LNCaP clone FGC (cell line): ENCODE results near the gene PRKAG2.

ENCODE experiments used
- DNase-seq: peaks from one replicate; pipeline ENCODE4 v3.0.0-alpha.2; 2011; ENCODE audit warnings: low read depth
- H3K4me3 ChIP-seq: 2 replicates; pipeline ENCODE4 v1.5.1; 2011; ENCODE audit warnings: mild to moderate bottlenecking, low read depth, low read length, control low read depth
- TF ChIP-seq, protein P1 (sequence below): IDR thresholded peaks from 2 replicates; pipeline ENCODE4 v1.5.1; 2012; ENCODE audit warnings: mild to moderate bottlenecking; ENCODE audit not compliant: control insufficient read depth, insufficient read depth; ENCODE audit errors: extremely low read depth

PRKAG2 gene

DNA sequence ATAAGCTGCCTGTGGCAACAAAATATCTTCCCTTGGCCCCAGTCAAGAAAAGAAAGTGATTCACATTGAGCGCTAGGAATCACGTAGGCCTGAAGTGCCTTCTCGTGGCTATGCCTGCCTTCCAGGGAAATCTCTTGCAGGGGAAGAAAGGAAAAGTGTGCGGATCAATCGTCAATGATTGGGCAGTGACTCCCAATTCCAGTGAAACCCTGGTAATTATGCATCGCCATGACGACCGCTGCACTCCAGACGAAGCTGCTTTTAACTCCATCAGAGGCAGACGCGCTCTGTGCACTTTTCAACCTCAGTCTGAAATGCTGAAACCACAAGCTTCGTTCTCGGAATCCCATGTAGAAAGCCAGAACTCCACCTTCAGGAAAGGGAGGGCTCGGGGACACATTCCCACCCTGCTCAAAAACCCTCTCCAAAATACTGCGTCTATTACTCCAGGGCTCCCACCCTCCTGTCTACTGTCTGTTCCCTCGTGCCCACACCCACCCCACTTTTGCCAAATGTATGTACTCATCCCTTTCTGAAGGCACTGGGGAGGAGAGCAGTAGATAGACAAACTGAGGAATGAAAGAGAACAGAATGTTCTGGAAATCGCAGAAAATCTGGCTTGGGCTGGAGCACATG is 24.2 kb upstream of the PRKAG2 start:
- H3K4me3 ChIP-seq: no peak overlapping the region
- no peak for DNase-seq

DNA sequence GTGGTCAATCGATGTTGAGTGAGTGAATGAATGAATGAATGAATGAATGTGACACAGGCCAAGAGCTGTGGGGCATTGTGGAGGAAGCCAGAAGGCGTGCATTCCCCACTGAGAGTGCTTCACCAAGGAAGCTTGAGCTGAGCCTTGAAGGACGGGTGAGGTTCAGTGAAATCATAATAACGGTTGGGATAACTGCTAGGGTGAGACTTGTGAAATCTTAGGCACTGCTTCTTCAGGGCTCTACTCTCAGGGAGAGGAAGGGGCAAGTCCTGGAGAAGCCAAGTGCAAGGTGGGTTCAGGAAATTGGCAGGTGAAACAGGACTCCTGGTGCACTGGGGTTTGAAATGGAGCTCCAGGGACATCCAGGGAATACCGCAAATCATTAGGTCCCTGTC is 23.7 kb upstream of the PRKAG2 start:
- no peak for DNase-seq
- no peak overlapping the region for H3K4me3 ChIP-seq
- TF ChIP-seq, protein P1, sequence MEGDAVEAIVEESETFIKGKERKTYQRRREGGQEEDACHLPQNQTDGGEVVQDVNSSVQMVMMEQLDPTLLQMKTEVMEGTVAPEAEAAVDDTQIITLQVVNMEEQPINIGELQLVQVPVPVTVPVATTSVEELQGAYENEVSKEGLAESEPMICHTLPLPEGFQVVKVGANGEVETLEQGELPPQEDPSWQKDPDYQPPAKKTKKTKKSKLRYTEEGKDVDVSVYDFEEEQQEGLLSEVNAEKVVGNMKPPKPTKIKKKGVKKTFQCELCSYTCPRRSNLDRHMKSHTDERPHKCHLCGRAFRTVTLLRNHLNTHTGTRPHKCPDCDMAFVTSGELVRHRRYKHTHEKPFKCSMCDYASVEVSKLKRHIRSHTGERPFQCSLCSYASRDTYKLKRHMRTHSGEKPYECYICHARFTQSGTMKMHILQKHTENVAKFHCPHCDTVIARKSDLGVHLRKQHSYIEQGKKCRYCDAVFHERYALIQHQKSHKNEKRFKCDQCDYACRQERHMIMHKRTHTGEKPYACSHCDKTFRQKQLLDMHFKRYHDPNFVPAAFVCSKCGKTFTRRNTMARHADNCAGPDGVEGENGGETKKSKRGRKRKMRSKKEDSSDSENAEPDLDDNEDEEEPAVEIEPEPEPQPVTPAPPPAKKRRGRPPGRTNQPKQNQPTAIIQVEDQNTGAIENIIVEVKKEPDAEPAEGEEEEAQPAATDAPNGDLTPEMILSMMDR: no peak

More for the DNA sequence above, 24.2 kb upstream of the PRKAG2 start:
- TF ChIP-seq, protein P1: no peak

GRCh38 chr7:151899513-151900360 is 22.8 kb upstream of the PRKAG2 start:
- H3K4me3 ChIP-seq: no peak overlapping the region
- no peak for DNase-seq
- TF ChIP-seq, protein P1: no peak

DNA sequence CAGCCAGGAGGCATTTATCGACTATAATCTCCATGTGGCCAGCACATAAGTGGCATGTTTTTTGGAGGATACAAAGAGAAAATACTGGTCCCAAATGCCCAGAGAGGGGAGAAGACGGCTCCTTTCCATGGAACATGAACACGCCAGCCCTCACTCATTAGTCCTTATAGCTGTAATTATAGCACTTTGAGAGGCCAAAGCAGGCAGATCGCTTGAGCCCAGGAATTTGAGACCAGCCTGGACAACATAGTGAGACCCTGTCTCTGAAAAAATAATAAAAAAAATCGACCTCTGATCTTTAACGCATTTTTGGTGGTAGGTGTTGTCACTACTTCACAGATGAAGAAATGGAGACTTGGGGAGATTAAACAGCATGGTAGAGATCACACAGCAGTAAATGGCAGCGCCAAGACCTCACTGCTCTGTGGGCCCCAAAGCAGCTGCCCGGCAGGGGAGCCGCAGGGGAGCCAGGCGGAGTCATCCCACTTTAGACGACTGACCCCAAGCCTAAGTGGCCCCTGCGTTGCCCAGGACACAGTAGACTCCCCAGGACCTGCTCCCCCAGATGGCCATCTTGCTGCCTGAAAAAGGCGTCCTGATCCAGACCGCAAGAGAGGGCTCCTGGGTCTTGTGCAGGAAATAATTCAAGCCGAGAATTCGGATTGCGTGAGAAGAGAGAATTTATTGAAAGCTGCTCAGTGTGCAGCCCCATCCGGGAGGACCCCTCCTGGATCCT is 21.2 kb upstream of the PRKAG2 start:
- TF ChIP-seq, protein P1: no peak
- no peak for DNase-seq

DNA sequence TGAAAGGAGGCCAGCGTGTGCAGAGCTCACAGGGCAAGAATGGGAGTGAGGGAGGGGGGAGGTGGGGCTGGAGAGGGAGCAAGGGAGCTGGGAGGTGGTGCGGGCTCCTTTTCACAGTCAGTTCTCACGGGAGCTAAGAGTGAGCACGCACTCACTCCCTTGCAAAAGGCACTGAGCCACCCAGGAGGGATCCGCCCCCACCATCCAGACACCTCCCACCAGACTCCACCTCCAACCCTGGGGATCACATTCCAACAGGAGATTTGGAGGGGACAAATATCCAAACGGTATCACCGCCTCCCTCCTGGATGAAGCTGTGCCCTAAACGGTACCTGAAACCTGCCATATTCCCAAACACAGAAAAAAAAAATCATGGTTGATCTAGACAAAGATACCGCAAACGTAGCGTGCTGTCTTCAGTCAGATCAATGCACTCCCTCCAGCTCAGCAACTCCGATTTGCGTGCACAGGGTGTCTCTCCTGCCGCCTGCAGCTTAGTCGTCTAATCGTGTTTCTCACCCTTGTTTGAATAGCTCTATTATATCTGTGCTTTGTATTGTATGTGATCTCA is 20.3 kb upstream of the PRKAG2 start:
- H3K4me3 ChIP-seq: no peak overlapping the region
- no peak for DNase-seq
- TF ChIP-seq, protein P1: no peak

More for the DNA sequence above, 21.2 kb upstream of the PRKAG2 start:
- no peak overlapping the region for H3K4me3 ChIP-seq

DNA sequence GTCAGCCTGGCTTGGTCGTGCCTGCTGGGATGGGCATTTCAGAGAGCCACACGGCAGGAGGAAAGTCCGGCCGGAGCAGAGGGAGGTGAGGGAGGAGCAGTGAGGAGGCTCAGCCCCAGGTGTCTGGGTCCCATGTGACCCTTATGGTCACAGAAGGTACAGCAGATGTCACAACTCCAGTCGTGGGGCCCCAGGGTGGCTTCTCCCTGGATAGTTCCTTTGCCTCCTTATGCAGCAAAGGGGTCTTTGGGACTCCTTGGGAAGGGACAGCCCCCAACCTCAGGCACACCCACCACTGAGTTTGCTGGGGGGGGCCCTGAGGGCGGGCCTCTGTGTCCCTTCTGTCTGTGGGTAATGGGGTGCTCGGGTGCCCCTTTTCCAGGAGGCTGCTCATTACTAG is 19.6 kb upstream of the PRKAG2 start:
- DNase-seq: no peak
- H3K4me3 ChIP-seq: no peak overlapping the region
- TF ChIP-seq, protein P1: no peak
